GM19455 (cell line): ENCODE results near the gene ADIPOR2.

Experiments used
- ATAC-seq: cut with Tn5 transposase; IDR thresholded peaks from one replicate; pipeline ENCODE4 v1.9.1; 2021; ENCODE audit not compliant: unreplicated experiment

Gene ADIPOR2

GRCh38 chr12:1826867-1827705 is 136.2 kb downstream of the ADIPOR2 start:
- no peak for ATAC-seq

- ATAC-seq: no peak
These were observed 137.2 kb downstream of the ADIPOR2 start for GRCh38 chr12:1827826-1828805.

- no peak for ATAC-seq
These were observed 138.0 kb downstream of the ADIPOR2 start for GRCh38 chr12:1828856-1829255.

GRCh38 chr12:1829306-1829900 is 138.5 kb downstream of the ADIPOR2 start:
- ATAC-seq: no peak

- no peak for ATAC-seq
These were observed 139.6 kb downstream of the ADIPOR2 start for GRCh38 chr12:1830401-1830845.

- ATAC-seq: no peak
These were observed 140.4 kb downstream of the ADIPOR2 start for GRCh38 chr12:1830981-1831963.

GRCh38 chr12:1832801-1833595 is 142.1 kb downstream of the ADIPOR2 start:
- ATAC-seq: no peak

GRCh38 chr12:1833596-1834028 is 142.7 kb downstream of the ADIPOR2 start:
- no peak for ATAC-seq

GRCh38 chr12:1834186-1834925 is 143.5 kb downstream of the ADIPOR2 start:
- no peak for ATAC-seq

- no peak for ATAC-seq
These were observed 144.6 kb downstream of the ADIPOR2 start for GRCh38 chr12:1835211-1836131.

- ATAC-seq: no peak
These were observed 145.5 kb downstream of the ADIPOR2 start for GRCh38 chr12:1836241-1836803.

GRCh38 chr12:1836854-1837421 is 146.1 kb downstream of the ADIPOR2 start:
- no peak for ATAC-seq

GRCh38 chr12:1837541-1838204 is 146.8 kb downstream of the ADIPOR2 start:
- ATAC-seq: no peak
